HG02798 (cell line): Measurements from ENCODE around the gene GNAS-AS1.

Experiments
- ATAC-seq: cut with Tn5 transposase; IDR thresholded peaks from one replicate; pipeline ENCODE4 v1.9.1; 2021; ENCODE audit warnings: mild to moderate bottlenecking; ENCODE audit not compliant: unreplicated experiment, poor library complexity

GNAS-AS1 gene

DNA sequence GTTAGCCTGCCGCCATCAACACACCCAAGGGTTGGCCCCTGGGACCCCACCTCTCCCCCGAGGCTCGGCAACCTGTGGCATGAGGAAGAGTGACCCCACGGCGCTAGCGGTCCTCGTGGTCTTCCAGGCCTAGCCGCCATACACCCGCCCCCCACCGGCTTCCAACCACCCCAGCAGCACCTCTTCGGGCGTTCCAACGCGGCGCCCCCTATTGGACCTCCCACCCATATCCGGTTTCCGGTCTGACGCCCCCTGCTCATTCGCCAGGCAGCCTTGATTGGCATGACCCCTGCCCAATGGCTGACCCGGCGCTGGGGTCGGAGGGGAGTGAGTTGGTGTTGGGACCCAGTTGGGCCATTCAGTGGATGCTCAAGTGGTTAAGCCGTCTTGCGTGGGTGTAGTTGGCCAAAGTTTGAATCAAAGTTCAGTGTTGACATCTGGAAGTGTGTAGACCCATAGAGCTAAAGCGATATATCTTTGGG, at the start of gene GNAS-AS1:
TSS of gene GNAS-AS1 (minus strand) at position 210 of the 482 bp plus-strand sequence.
- peak; percentile 91 for ATAC-seq

DNA sequence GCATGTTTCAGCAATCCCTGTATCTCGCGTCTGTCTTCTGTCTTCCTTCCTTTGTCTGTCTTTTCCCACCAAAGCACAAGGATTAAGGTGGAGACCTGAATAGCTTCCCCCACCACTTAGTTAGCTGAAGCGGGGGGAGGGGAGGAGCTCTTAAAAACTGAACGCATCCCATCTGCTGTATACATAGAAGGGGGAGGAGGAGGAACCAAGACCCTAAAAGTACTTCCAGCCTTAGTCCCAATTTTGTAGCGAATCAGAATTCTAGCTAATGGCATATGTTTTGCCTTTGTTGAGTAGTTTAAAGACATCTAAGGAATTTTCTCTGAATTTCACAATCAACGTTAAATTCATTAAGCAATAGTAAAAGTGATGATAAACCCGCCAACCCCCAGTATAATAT, 49.7 kb upstream of the GNAS-AS1 start:
- no peak for ATAC-seq

DNA sequence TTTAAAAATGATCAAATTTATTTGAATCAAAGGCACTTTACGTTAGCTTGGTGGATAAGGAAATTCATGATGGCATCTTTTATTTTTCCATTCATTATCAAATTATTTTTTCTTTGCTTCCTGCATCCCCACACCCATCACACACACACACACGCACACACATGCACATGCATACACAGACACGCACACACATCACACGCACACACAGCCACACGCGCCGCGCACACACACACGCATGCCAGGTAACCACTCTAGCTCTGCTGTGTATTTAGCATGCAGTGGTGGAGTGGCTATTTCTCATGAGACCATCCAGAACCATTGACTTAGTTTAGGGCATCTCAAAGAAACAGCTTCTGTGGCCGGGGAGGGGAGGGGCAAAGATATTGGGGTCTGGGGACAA, 48.8 kb upstream of the GNAS-AS1 start:
- ATAC-seq = no peak

DNA sequence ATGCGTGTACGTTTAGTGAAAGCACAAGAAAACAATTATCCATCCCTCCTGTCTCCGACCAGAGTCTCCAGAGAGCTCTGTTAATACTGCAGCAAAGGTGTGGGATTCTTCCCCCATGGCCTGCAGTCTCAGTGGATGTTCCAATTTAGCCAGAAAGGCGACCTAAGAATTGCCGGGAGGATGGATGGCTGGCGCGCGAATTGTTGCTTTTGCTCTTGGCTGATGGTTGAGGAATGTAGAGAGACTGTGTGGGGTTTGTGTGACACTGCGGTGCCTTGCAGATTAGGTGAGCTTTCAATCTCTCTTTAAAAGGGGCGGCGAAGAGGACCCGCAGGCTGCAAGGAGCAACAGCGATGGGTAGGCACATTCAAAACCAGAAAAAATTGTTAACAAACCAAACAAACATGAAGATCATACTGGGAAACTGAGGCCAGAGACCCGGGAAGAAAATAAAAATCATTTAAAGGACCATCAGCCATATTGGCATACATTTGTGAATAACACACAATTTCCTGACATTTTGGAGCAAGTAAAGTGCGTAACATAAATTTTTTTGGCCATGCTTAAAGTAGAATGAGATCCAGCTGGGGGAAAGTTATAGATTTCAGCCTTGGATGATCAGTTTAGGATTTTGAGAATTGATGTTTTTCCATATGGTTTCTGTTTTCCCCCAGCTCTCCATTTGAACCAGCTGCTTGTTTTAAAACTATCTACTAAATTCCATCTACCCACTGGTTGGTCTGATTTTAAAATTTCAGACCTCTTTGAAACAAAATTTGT, 48.1 kb upstream of the GNAS-AS1 start:
- no peak for ATAC-seq

DNA sequence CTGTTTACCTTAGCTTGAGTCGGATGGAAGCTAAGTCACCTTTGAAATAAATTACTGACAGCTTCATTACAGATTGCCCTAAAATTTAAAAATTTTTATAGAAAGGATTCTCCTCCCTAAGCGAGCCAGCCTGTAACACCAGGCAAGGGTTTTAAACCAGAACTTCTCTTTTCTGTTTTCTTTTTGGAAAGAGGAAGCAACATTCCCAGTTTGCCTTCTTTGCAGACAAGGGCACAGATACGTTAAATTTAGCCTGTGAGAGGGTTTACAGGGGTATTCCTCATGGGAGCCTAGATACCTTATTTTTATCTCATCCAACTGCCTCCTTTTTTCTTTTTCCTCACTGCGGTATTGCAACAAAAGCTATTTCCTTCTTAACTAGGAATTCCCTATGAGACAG, 46.8 kb upstream of the GNAS-AS1 start:
- ATAC-seq = no peak

DNA sequence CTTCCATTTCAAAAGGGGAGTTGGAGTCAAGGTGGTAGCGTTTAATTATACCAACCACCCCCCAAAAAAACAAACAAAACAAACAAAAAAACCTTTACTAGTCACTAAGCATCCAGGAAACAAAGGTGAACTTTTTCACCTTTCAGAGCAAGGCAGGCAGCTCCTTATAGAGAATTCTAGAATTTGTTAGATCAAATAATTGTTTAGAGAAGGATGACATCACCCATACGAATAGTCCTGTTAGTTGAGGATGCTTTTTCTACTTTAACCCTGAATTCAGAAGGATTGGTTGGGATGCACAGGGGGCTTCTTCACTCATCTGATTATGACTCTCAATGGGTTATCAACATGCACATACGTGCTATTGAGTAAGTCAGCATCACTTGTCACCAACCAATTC, 46.1 kb upstream of the GNAS-AS1 start:
- ATAC-seq = no peak

DNA sequence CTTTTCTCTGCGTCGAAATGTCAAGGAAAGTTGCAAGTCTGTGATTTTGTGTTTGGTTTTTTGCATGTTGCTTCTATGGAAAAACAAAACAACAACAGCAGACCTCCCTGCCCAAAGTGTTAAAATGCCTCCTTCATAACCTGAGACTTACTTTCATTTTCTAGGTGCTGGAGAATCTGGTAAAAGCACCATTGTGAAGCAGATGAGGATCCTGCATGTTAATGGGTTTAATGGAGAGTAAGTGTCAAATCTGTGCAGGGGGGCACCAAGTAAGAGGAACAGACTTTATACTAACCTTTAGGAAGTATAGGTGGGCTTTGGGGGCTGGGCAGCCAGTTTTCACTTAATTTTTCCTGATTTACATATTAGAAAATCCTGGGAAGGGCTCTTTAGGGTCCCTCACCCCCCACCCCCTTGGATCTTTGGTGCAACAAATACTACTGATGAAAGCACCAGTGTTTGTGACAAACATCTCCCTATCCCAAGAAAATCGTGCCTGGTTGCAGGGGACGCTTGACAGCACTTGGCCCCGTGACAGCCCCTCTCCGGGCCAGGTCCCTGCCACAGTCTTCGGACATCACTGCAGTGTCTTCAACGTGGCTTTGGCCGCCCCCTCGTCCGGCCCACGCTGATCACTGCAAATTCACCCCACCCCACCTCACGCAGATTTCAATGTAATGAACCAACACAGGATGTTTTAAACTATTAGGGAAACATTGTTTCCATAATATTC, 44.9 kb upstream of the GNAS-AS1 start:
- no peak for ATAC-seq

DNA sequence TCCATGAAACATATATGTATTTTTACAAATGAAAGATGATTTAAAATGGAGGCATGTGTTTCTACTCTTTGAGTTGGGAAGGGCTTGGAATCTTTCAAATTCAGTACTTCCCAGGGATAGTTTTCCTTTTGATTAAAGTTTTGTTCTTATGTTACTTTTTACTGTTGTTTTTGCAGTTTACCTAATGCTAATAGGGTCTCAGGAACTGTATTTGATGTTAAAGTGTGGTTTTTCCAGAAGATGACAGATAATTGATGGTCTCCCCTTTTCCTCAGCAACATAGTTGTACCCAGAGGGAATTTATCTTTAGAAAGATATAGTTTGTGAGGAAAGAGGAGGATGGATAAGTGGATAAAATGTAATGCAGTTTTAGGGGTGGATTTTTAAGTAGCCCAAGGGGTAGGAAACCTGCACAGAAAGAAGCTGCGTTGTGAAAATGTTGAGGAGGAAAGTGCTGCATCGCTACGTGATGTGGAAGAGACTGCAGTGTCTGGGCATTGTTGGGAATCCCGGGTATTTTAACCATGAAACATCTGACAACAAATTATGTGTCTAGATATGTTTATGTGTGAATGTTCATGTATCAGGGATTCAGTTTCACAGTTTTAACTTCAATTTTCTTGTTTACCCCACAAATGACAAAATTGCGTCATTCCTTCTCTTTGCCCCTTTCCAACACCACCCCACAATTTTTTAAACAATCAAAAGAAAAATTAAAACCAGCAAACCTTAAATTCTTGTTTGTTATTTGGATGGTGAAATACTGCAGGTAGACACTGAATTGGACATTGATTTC, 44.1 kb upstream of the GNAS-AS1 start:
- ATAC-seq = no peak

DNA sequence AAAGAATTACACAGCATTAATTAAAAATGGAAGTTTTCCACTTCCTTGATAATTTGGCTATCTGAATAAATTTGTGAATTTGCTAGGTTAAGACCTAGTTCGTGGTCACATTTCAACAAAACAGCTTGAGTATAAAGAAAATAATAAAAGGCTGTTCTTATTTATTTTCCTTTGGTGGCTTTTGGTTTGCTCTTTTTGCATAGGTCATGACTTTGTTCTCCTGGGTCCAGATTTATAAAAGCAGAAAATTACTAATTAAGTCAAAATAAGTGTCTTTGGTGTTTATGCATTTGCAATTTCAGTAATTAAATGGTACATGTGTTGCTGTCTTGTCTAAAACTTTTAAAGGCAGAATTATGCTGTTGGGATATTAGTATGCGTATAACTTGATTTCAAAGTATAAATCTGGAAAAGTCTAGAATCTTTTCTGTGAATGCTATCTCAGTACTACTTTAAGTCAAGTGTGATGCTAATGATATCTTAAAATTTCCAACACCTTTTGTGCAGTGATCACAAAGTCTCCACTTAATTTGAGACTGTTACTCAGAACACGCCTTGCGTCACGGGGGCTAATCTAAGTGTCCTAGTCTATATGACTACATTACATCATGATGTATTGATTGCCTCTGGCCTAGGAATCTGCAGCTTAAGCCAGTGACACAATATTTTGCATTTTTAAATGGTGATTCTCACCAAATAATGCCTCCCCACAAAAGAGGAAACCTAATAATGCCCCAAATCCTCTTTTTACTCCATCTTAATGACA, 42.8 kb upstream of the GNAS-AS1 start:
- ATAC-seq = no peak

DNA sequence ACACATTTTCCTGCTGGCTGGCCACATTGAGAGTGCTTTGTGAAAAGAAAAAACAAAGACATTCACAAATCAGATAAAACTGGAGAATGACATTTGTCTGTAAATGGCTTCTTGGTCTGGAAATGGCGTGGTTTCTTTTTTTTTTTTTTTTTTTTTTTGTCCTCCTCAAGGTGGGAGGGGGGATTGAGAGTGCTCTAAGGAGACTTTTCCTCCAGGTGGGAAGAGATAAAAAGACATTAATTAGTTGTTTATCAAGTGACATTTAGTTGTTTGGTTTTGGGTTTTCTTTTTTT, 42.2 kb upstream of the GNAS-AS1 start:
- no peak for ATAC-seq

DNA sequence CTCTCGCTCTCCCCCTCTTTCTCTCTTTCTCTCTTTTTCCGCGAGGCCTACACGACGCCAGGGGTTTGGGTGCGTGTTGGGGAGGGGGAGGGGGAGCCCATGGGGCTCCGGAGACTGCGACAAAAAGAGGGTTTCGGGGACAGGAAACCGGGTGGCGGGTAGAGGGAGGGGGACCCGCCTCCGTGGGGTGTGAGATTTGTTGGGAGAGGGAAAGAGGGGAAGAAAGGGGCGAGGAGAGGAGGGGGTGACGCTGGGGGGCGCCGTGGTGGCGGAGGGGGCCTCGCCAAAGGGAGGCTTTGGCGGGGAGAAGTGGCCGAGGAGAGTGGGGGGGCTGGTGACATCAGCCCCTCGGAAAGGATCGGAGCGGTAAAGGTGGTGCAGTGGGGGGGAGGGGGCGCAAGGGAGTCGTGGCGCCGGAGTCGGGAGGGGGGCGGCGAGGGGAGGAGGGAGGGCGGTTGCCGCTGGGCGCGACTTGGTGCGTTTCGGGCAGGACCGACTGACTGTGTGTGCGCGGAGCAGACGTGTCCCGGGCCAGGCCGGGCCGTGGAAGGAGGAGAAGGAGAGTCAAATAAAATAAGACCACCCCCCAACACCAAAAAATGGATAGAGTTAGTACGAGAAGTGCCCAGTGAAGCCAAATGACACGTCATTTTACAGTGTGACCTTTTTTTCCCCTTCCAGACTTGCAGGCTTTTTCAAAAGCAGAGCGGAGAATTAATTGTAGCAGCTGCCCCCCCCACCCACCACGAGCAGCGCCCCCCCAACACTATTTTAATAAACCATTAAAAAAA, 41.6 kb upstream of the GNAS-AS1 start:
- ATAC-seq = peak; percentile 13

DNA sequence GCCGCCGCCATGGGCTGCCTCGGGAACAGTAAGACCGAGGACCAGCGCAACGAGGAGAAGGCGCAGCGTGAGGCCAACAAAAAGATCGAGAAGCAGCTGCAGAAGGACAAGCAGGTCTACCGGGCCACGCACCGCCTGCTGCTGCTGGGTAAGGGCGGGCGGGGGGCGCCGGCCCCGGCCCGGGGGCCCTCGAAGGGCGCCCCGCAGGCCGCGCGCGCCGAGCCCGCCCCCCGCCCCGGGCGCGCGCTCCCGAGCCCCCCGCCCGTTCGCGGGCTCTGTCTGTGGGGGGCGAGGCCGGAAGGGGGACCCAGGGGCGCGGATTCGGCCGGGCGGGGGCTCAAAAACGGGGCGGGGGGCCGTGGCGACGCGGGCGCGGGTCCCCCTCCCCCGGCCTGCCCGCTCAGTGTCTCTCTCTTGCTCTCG, 41.0 kb upstream of the GNAS-AS1 start:
- peak; percentile 0 for ATAC-seq

DNA sequence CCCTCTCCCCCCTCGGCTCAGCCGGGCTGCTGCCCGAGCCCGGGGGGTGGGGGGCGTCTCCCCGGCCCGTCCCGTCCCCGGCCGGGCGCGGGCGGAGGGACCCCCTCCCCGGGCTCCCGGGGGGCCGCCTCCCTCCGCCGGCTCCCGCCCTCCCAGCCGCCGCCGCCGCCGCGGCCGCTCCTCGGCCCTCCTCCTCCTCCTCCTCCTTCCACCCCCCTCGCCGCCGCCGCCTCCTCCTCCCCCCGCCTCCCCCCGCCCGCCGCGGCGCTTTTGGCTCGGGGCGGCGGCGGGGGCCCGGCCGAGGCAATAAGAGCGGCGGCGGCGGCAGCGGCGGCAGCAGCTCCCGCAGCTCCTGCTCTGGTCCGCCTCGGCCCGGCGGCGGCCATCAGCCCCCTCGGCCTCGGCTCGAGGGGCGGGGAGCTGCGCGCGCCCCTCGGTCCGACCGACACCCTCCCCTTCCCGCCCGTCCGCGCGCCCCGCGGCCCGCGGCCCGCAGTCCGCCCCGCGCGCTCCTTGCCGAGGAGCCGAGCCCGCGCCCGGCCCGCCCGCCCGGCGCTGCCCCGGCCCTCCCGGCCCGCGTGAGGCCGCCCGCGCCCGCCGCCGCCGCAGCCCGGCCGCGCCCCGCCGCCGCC, 40.5 kb upstream of the GNAS-AS1 start:
- peak; percentile 37 for ATAC-seq

DNA sequence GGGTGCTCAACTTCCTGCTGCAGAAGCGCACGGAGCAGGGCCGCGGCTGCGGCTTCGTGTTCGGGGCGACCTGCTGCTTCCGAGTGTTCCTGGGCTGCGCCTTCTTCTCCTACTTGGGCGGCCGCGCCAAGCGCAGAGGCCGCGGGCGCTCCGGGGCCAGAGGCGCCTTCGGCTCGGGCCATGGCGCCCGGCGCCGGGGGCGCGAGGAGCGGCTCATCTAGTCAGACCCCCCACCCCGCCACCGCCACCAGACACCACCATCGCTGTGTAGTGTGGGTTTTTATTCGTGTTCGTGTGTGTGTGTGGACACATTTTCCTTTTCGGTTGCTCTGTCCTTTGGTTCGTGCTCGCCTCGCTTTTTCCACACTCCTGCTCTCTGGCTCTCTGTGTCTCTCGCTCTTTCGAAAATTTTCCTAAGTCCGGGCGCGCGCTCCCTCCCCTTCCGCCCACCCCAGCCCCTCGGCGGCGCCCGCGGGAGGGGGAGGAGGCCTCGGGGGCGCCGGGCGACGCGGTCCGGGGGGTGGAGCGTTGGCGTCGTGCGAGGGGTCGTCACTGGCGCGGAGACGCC, 39.9 kb upstream of the GNAS-AS1 start:
- ATAC-seq = peak; percentile 29

DNA sequence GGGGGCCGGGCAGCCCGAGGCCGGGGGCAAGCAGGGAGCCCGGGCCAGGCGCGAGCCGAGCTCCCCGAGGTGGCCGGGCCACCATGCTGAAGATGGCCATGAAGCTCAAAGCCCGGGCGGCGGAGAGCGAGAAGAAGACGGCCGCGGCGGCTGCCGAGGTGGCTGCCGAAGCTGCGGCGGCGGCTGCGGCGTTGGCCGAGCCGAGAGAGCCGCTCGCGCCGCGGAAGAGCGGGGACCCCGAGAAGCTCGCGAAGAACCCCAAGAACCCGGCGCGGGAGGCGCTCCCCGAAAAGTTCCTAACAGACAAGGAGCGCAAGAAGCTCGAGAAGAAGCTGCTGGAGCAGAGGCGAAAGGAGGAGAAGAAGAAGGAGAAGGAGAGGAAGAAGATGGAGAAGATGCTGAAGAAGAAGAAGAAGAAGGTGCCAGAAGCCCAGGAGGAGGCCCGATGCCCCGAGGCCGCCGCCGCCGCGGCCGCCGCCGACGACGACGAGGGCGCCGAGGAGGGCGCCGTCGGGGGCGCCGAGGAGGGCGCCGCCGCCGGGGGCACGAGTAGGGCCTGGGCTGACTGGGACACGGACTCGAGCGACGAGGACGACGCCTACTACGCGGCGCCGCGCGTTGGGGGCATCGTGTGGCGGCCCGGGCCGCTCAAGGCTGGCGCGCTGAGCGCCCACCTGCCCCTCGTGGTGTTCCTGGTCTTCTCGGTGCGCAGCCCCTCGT, 39.3 kb upstream of the GNAS-AS1 start:
- ATAC-seq = no peak

DNA sequence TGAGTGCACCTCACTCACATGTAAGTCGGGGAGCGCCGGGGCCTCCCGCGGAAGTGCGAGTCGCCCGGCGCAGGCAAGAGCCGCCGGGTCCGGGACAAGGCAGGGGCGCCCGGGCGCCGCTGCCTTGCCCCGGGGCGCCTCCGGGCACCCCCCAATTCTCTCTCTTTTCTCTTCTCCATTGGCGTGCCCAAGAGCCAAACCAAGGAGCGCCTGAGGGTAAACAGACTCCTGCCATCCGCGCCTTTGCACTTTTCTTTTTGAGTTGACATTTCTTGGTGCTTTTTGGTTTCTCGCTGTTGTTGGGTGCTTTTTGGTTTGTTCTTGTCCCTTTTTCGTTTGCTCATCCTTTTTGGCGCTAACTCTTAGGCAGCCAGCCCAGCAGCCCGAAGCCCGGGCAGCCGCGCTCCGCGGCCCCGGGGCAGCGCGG, 38.6 kb upstream of the GNAS-AS1 start:
- no peak for ATAC-seq

DNA sequence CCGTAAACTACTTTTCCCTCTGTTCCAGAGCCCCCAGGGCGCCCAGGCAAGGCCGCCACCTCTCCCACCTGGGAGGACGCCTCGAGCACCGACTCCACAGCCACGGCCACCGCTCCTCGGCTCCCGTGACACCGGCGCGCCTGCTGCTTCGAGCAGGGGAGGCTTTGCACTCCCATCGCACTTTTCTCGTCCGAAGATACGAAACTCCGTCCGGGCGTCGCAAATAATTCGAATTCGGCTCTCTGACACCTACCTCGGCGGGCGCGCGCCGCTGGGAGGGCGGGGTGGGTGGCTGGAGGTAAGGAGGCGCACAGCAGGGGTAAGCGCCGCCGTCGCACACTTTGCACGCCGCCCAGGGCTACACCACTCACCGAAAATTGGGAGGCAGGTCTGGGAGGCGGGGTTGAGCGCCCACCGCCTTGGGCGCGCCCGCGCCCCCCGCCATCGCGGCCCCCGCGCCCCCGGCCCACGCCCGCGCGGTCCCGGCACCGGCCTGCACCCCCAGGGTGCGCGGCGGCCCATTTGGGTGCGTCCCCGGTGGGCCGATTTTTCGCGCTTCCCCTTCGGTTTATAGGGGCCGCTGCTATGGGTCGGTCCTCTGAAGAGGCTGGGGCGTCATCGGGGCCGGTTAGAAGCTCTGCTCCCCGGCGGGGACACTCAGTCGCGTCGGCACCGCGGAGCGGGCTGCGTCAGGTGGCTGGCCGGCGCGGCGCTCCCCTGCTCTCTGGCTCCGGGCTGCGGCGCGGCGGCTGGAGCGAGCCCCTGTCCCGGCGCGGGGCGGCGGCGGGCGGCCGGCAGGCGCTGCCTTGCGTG, 38.0 kb upstream of the GNAS-AS1 start:
- ATAC-seq = peak; percentile 40
